K562 (cell line): ENCODE measurements around the gene TMEM114. TPM values are rescaled to one million over a fixed set of nuclear protein-coding genes. Genes with fewer than 3 reads are reported as not detected.
A peak's percentile ranks its signal among the peaks of the same experiment; 100 is the strongest.

Source experiments
- ATAC-seq: fragments of 200-7000 bp; cut with Tn5 transposase; 3 replicates; pipeline ENCODE4 v1.9.1; 2020; ENCODE audit warnings: moderate library complexity
- BruUV-seq: library from RNA; stranded (reverse); fragments of 400-500 nt; replicated peaks from 2 replicates; lab custom pipeline; 2021; lab: Mats Ljungman, UMichigan
- CTCF ChIA-PET: fragments of 300-600 bp; formaldehyde crosslinking; extraction: SDS; loops from one replicate; lab custom pipeline; 2021; ENCODE audit warnings: low intra/inter-chr PET ratio; lab: Yijun Ruan, JAX
- POLR2A ChIA-PET: fragments of 300-600, 350-650 bp; sonication (Branson Sonifier 250); formaldehyde crosslinking; extraction: SDS; loops from one replicate; lab custom pipeline; 2021; ENCODE audit warnings: antibody characterized with exemption, inconsistent platforms; lab: Yijun Ruan, JAX
- DNase-seq, 4 experiments: peaks; one replicate each; pipeline versions ENCODE4 v3.0.0 to v3.0.0-alpha.2; 2011 to 2018; ENCODE audit warnings: low spot score in 3 of 4, mixed read lengths in 3 of 4; ENCODE audit errors: extremely low read depth in 1 of 4
- FAIRE-seq: peaks from 2 replicates; lab custom pipeline; 2011; peaks lifted over from hg19 to GRCh38; lab: Jason Lieb, UNC
- H2AFZ ChIP-seq: 2 replicates; pipeline ENCODE4 v1.6.0; 2011; ENCODE audit warnings: low read depth, low read length, control low read depth, inconsistent platforms
- H3K27ac ChIP-seq: fragments of 200-600 bp; 3 replicates; pipeline ENCODE4 v1.8.0; 2011; ENCODE audit warnings: low read depth, mild to moderate bottlenecking, control low read depth, inconsistent platforms, low read length, moderate library complexity, mixed read lengths; ENCODE audit errors: extremely low read depth
- H3K27me3 ChIP-seq, 2 experiments: fragments of 300-600 bp in 1 of 2; 2 replicates in 1 of 2; 3 replicates in 1 of 2; pipeline versions ENCODE4 v1.6.0 to v1.8.0; 2011; ENCODE audit warnings: inconsistent platforms in 2 of 2, low read length in 2 of 2, mild to moderate bottlenecking in 1 of 2, mixed read lengths in 1 of 2, moderate library complexity in 1 of 2; ENCODE audit not compliant: control insufficient read depth in 2 of 2, insufficient read depth in 2 of 2
- H3K36me3 ChIP-seq: fragments of 300-600 bp; 3 replicates; pipeline ENCODE4 v1.8.0; 2011; ENCODE audit warnings: mild to moderate bottlenecking, low read length, inconsistent platforms; ENCODE audit not compliant: control insufficient read depth, insufficient read depth
- H3K4me1 ChIP-seq, 2 experiments: fragments of 200-600 bp in 1 of 2; replicated peaks in 1 of 2; 2 replicates in 1 of 2; 3 replicates in 1 of 2; pipeline versions ENCODE4 v1.5.1 to v1.8.0; 2011; ENCODE audit warnings: inconsistent platforms in 2 of 2, low read length in 2 of 2, mild to moderate bottlenecking in 1 of 2, mixed read lengths in 1 of 2, moderate library complexity in 1 of 2; ENCODE audit not compliant: control insufficient read depth in 2 of 2, insufficient read depth in 2 of 2
- H3K4me2 ChIP-seq: 2 replicates; pipeline ENCODE4 v1.6.1; 2011; ENCODE audit warnings: low read length, control low read depth, inconsistent platforms, mixed read lengths; ENCODE audit not compliant: insufficient read depth
- H3K4me3 ChIP-seq: fragments of 200-600 bp; sonication (generic), shearing (Covaris generic); 2 replicates; pipeline ENCODE4 v1.5.1; 2016; ENCODE audit warnings: control low read depth, inconsistent platforms
- H3K79me2 ChIP-seq: fragments of 200-600 bp; 3 replicates; pipeline ENCODE4 v1.8.0; 2011; ENCODE audit warnings: low read length, inconsistent platforms; ENCODE audit not compliant: control insufficient read depth, insufficient read depth
- H3K9ac ChIP-seq, 2 experiments: 2 replicates each; pipeline versions ENCODE4 v1.6.0 to v1.6.1; 2011; ENCODE audit warnings: low read depth in 2 of 2, low read length in 2 of 2, control low read depth in 1 of 2, inconsistent platforms in 1 of 2, mild to moderate bottlenecking in 1 of 2, mixed read lengths in 1 of 2; ENCODE audit not compliant: insufficient read depth in 1 of 2
- H3K9me1 ChIP-seq: one replicate; pipeline ENCODE4 v1.6.0; 2011; ENCODE audit warnings: inconsistent platforms, mild to moderate bottlenecking, low read length, moderate library complexity; ENCODE audit not compliant: control insufficient read depth, insufficient read depth
- H3K9me3 ChIP-seq: replicated peaks from 2 replicates; pipeline ENCODE4 v1.5.1; 2011; ENCODE audit warnings: low read depth, low read length, inconsistent platforms; ENCODE audit not compliant: control insufficient read depth, insufficient read depth
- H4K20me1 ChIP-seq: replicated peaks from 2 replicates; pipeline ENCODE4 v1.6.1; 2011; ENCODE audit warnings: low read length, inconsistent platforms, mixed read lengths; ENCODE audit not compliant: control insufficient read depth, insufficient read depth
- ETV5 ChIP-seq: sonication (generic); formaldehyde crosslinking; IDR thresholded peaks from 2 replicates; pipeline ENCODE4 v1.4.0; 2020; ENCODE audit warnings: low read depth, mild to moderate bottlenecking, missing genetic modification reagents
- EWSR1 ChIP-seq: fragments of 450-650 bp; IDR thresholded peaks from 2 replicates; pipeline ENCODE4 v1.6.1; 2018; ENCODE audit warnings: borderline replicate concordance, mild to moderate bottlenecking, low read depth, moderate library complexity; ENCODE audit not compliant: partially characterized antibody
- L3MBTL2 ChIP-seq: fragments of 450-650 bp; IDR thresholded peaks from 2 replicates; pipeline ENCODE4 v1.6.1; 2016; ENCODE audit warnings: mild to moderate bottlenecking, moderate library complexity
- NR2C2 ChIP-seq, 2 experiments: fragments of 200-800 bp in 1 of 2; sonication (Bioruptor generic) in 1 of 2; sonication (generic) in 1 of 2; formaldehyde crosslinking in 1 of 2; IDR thresholded peaks; 2 replicates each; pipeline versions ENCODE4 v1.6.1 to v1.8.0; 2016 to 2022; ENCODE audit warnings: mild to moderate bottlenecking in 1 of 2, missing compliant biosample characterization in 1 of 2, missing genetic modification characterization in 1 of 2, missing genetic modification reagents in 1 of 2
- POU5F1 ChIP-seq: fragments of 150-350 bp; IDR thresholded peaks from 2 replicates; pipeline ENCODE4 v1.6.1; 2014; ENCODE audit warnings: borderline replicate concordance, low read length, low read depth, mild to moderate bottlenecking; ENCODE audit not compliant: partially characterized antibody
- PRDM10 ChIP-seq: fragments of 450-650 bp; IDR thresholded peaks from 2 replicates; pipeline ENCODE4 v1.6.1; 2018; ENCODE audit not compliant: partially characterized antibody
- SPI1 ChIP-seq: IDR thresholded peaks from 2 replicates; pipeline ENCODE4 v1.6.1; 2011; ENCODE audit warnings: low read depth, low read length, control low read depth, borderline replicate concordance
- TCF7 ChIP-seq: sonication (generic); IDR thresholded peaks from 2 replicates; pipeline ENCODE4 v1.6.1; 2016; ENCODE audit warnings: antibody characterized with exemption, borderline replicate concordance
- THRAP3 ChIP-seq: fragments of 450-650 bp; IDR thresholded peaks from 2 replicates; pipeline ENCODE4 v1.6.1; 2016; ENCODE audit warnings: mild to moderate bottlenecking, inconsistent platforms, borderline replicate concordance
- ZNF384 ChIP-seq: IDR thresholded peaks from 2 replicates; pipeline ENCODE4 v1.6.1; 2012; ENCODE audit warnings: low read depth, low read length, improper control_type of control experiment
- WGBS: fragments of 100-300 bp; shearing (Covaris generic); methylation state at CpG from one replicate; pipeline ENCODE4 v1.1.6; 2016; ENCODE audit warnings: low coverage, mixed read lengths; ENCODE audit not compliant: insufficient coverage; ENCODE audit errors: missing lambda C conversion rate; 5-methylcytosine and 5-hydroxymethylcytosine counted together
- in situ Hi-C: fragments of 300-500 bp; cut with MboI; formaldehyde crosslinking; loops from 4 replicates; pipeline ENCODE4 v1.15.0; 2018; ENCODE audit warnings: inconsistent platforms, mixed read lengths
- intact Hi-C: fragments of 100-400 bp; cut with micrococcal nuclease; formaldehyde crosslinking; loops from 2 replicates; pipeline ENCODE4 v1.14.2; 2022
- polyA plus RNA-seq, 8 experiments: library from polyadenylated mRNA; depleted of rRNA in 4 of 8; stranded (reverse) in 5 of 8; unstranded in 3 of 8; fragments of >200 nt; fragmentation: Nextera tagmentation in 2 of 8; fragmentation: Illumina TruSeq in 1 of 8; extraction: Ambion mirVana in 2 of 8; extraction: Trizol in 1 of 8; gene quantifications; 2 replicates each; pipeline versions ENCODE4 v1.2.1 to v1.2.3, GENCODE V29; 2011 to 2014; ENCODE audit warnings: inconsistent platforms in 1 of 8, missing spikeins in 1 of 8
- total RNA-seq, 7 experiments: library from RNA; depleted of rRNA in 6 of 7; stranded (reverse); fragments of >200 nt in 6 of 7; fragmentation: Illumina TruSeq in 2 of 7; extraction: Trizol in 2 of 7; gene quantifications; 2 replicates each; pipeline versions ENCODE4 v1.2.1 to v1.2.3, GENCODE V29; 2011 to 2021; ENCODE audit warnings: low replicate concordance in 1 of 7
- TF ChIP-seq, protein P1 (sequence below): sonication (generic); formaldehyde crosslinking; IDR thresholded peaks from 2 replicates; pipeline ENCODE4 v1.5.0; 2020; ENCODE audit warnings: missing genetic modification reagents
- TF ChIP-seq, protein P2 (sequence below), 2 experiments: fragments of 450-650 bp in 1 of 2; sonication (generic) in 1 of 2; formaldehyde crosslinking in 1 of 2; IDR thresholded peaks in 1 of 2; conservative IDR thresholded peaks in 1 of 2; 2 replicates each; pipeline versions ENCODE4 v1.6.1 to v1.8.1; 2016 to 2023; ENCODE audit warnings: mild to moderate bottlenecking in 2 of 2, moderate library complexity in 2 of 2, inconsistent platforms in 1 of 2, missing genetic modification reagents in 1 of 2

The TMEM114 gene
- total and polyA plus RNA-seq, 9 of the 15 experiments (the other 6 are each of a cell fraction or from before 2014, with no cell fraction given), result not detected

- Histone ChIP-seq H3K4me3 (no peak overlapping the region), H4K20me1 (0 out of 2 replicates have a peak, but pooled peaks cover under 1% of the 10 kb centered on the region), H3K9ac (peak overlapping the region in 1 of 2 experiments; percentile 9; a peak in 1 of 4 replicates), H3K79me2 (no peaks in the 10 kb centered on the region), H3K9me1 (no peaks in the 10 kb centered on the region), H3K4me2 (no peak overlapping the region), H3K4me1 (no peaks in the 10 kb centered on the region; a peak in 1 of 5 replicates), H3K27ac (no peak overlapping the region), H3K36me3 (no peaks in the 10 kb centered on the region), H2AFZ (no peak overlapping the region), H3K9me3 (0 out of 2 replicates have a peak, but pooled peaks cover 2% of the 10 kb centered on the region), H3K27me3 (peaks cover 0 to 19% of the 10 kb centered on the region in 2 experiments; a peak in 4 of 5 replicates)
- ChIA-PET POLR2A (no interaction called here), CTCF (no interaction called here)
- BruUV-seq, result no TSS peak
- peak; percentile 33; the same call in 1 of the 3 replicates for ATAC-seq
- intact Hi-C loops, result no loop called here
- TF ChIP-seq THRAP3, result no peak
- no peak for TF ChIP-seq EWSR1
- peak; percentile 91 for TF ChIP-seq SPI1
- TF ChIP-seq ETV5, result no peak
- no peak for TF ChIP-seq NR2C2 (CRISPR knock-in tag; IDR thresholded peaks at IDR 0.05)
- TF ChIP-seq NR2C2 (tag; IDR thresholded peaks at IDR 0.05), result peak; percentile 38; the same call in 1 of the 2 replicates
- TF ChIP-seq, protein P1, sequence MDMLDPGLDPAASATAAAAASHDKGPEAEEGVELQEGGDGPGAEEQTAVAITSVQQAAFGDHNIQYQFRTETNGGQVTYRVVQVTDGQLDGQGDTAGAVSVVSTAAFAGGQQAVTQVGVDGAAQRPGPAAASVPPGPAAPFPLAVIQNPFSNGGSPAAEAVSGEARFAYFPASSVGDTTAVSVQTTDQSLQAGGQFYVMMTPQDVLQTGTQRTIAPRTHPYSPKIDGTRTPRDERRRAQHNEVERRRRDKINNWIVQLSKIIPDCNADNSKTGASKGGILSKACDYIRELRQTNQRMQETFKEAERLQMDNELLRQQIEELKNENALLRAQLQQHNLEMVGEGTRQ, result no peak
- TF ChIP-seq TCF7, result no peak
- no peak for TF ChIP-seq POU5F1
- peak; percentile 43; the same call in 1 of the 2 replicates for TF ChIP-seq ZNF384
- TF ChIP-seq PRDM10, result peak; percentile 28
- TF ChIP-seq, protein P2, sequence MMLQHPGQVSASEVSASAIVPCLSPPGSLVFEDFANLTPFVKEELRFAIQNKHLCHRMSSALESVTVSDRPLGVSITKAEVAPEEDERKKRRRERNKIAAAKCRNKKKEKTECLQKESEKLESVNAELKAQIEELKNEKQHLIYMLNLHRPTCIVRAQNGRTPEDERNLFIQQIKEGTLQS (IDR thresholded peaks at IDR 0.05), result no peak
- TF ChIP-seq, protein P2 (CRISPR knock-in tag; conservative IDR thresholded peaks at IDR 0.05), result no peak
- TF ChIP-seq L3MBTL2, result 0 out of 2 replicates have a peak, but pooled peaks have one; percentile 14
- in situ Hi-C loops, result no loop called here
- no peak for DNase-seq
- no peak for FAIRE-seq
- 3% methylated on average over 6 of the region's 6 CpGs for WGBS
These were observed 8.3 kb downstream of the TMEM114 start for GRCh38 chr16:8581831-8582580.
